ENCODE measurements around the gene TMEM91. TPM values are rescaled to one million over a fixed set of nuclear protein-coding genes. Genes with fewer than 3 reads are reported as not detected.

Gene TMEM91
- total RNA-seq, 1 donor from 2014 or later = 23.5 TPM

DNA sequence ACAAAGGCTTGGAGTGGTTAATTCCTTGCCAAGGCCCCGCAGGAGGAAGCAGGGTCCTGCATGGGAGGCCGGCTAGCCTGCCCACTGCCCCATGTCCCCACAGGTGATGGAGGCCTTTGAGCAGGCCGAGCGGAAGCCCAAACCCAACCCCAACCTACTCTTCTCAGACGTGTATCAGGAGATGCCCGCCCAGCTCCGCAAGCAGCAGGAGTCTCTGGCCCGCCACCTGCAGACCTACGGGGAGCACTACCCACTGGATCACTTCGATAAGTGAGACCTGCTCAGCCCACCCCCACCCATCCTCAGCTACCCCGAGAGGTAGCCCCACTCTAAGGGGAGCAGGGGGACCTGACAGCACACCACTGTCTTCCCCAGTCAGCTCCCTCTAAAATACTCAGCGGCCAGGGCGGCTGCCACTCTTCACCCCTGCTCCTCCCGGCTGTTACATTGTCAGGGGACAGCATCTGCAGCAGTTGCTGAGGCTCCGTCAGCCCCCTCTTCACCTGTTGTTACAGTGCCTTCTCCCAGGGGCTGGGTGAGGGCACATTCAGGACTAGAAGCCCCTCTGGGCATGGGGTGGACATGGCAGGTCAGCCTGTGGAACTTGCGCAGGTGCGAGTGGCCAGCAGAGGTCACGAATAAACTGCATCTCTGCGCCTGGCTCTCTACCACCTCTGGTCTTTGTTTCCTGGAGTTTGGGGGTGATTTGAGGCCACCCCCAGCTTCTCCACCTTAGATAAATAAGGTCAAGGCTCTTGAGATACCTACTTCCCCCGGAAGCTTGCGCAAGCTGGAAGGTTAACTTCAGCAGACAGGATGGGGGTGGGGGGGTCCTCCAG lies 48.2 kb downstream of the TMEM91 start:
- no peak for ATAC-seq
- intact Hi-C loops (cut with DNase I) = no loop called here
- no peak for DNase-seq (ENCODE audit: low spot score)

DNA sequence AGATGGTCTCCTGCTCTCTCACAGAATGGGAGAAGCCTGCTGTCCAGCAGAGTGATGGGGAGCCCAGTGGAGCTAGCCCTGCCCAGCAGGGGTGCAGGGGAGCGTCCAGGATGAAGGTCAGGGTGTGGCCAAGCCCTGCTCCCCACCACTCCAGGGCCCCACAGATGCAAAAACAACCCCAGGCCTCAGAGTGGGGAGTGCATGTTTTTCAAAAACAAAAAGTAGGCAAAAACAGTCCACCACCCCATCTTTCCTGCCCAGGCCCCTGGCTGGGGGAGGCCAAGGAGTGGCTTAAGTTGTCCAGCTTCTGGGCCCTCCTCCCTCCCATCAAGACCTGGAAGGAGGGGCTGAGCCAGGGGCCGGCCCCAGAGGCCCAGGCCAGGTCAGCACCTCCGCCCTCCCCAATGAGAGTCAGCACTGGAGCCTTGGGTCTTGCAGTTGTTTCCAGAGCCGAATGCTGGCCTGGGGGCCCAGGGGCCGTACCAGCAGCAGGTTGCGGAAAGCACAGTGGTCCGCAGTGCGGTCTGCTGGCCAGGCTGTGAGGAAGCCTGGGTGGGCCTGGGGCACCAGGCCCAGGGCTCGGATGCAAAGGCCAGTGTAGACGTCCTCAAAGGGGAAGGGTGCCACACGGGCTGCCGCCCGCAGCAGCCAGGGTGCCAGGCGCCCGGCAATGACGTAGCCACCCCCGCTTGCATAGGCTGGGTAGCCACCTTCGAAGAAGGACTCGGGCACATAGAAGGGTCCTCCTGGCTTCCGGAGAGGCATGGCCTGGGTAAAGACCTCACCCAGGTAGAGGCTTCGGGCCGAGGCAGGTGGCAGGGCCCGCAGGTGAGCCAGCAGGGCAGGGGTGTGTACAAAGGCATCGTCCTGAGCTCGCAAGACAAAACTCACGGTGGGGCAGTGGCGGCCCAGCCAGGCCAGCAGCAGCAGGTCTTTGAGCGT lies 49.1 kb downstream of the TMEM91 start:
- intact Hi-C loops (cut with DNase I) = no loop called here
- DNase-seq (ENCODE audit: low spot score) (no peak), ATAC-seq (no peak)

DNA sequence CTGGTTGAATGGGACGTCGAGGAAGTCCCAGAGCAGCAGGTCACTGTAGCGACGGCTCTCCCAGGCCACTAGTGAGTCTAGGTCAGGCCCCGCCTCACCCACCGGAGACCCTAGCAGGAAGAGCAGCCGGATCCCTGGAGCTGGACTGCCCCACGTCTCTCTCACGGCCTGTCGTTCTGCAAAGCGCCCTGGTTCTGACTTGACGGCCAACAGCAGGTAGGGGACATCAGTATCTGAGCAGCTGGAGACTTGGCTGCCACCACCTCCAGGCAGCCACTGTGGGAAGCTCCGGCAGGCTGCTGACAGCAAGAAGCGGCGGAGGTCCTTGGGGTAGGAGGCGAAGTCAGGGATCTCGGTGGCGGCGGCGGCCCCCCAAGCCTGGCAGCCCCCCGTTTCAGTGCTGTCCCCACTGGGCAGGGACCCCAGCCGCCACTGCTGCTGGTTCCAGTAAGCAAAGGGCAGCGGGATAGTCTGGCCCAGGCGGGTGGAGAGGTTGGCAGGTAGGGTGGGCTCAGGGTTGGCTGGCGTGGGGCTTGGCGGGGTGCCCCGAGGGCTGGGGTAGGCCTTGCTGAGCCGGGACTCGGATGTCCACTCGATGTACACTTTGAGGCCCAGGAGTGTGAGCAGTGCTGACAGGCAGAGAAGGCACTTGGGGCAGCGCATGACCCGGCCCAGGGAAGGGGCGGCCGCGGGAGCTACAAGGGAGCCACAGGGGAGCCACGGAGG lies 49.9 kb downstream of the TMEM91 start:
- intact Hi-C loops (cut with DNase I) = no loop called here
- DNase-seq (ENCODE audit: low spot score) (peak; percentile 68), ATAC-seq (peak; percentile 13)

DNA sequence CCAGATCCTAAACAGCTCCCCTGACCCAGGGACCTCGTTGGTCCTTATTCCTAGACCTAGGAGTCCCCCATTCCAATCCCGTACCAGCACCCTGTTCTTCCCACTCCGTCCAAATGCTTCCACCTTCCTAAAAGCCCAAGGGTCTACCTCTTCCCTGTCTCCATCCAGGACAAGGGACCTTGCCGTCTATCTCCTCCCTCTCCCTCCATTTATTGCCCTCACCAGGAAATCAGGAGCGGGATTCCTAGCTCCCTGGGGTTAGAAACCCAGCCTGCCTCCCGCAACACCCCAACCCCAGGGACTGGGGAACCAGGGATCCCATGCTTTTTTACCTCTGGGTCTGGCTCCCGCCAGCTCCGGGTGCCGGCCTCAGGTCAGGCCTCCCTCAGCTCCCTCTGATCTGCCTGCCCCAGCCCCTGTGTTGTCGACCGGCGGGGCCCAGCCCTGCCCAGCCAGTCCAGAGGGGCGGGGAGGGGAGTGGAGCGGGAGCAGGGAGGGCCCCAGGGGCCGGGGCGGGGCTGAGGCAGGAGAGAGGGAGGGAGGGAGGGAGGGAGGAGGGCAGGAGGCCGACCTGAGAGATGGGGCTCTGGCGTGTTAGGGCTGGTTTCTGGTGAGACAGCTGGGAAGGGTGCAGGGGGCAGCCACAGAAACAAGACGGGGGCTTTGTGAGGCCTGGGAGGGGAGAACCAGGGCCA lies 50.8 kb downstream of the TMEM91 start, which contains the start of gene B3GNT8:
Gene B3GNT8 (minus strand): TSS at position 423 of the 695 bp plus-strand sequence. CDS start 596 bp downstream, outside the sequence.
- intact Hi-C loops (cut with DNase I) = no loop called here
- ATAC-seq = peak; percentile 95
- DNase-seq (ENCODE audit: low spot score) = peak; percentile 90

DNA sequence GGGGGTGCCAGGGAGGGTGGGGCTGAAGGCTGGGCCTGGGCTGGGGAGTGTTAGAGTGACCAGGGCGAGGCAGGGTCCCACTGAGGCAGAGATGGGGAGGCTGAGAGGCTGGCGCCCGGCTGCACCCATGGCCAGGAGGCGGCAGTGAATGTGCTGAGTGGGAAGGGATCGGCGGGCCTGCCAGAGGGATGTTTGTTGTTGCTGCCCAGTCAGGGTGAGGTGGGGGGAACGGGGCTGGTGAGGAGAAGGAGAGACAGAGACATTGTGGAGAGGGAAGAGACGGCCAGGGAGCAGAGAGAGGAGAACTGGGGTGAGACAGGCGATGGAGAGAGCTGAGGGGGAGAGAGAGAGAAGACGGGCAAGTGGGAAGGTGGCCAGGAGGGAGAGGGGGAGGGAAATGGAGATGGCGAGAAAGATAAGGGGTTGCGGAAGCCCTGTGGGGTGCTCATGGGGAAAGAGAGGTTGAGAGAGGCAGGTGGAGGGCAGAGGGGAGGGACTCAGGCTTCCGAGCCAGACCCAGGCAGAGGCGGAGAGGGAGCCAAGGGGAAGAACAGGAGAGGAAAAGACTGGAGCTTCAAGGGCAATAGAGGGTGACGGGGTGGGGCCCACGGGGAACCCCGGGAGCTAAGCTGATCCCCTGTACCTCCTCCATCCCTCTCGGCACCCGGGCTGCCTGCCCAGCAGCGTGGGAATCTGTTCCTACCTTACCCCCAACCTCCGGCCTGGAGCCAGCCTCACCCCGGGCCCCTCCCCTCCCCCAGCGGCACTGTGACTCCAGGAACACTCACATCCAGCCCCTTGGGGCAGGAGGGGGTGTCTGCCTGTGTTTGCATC lies 51.5 kb downstream of the TMEM91 start:
- ATAC-seq (peak; percentile 67), DNase-seq (ENCODE audit: low spot score) (peak; percentile 68)
- intact Hi-C loops (cut with DNase I) = no loop called here

DNA sequence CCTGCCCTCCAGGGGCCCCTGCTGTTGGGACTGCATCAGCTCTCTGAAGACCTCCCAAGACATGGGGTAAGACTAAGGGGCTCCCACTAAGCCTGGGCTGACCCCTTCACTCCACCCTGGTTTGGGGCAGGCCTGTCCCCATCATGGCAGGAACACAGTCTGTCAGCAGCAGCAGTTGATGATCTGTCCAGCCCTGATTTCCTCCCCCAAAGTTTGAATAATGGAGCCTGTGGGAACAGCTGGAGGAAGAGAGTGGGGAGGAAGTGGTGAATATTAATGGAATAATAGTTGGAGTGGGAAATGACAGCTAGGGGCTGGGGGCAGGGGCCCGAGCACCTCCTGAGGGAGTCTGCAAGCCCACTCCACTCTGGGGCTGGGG lies 52.1 kb downstream of the TMEM91 start:
- intact Hi-C loops (cut with DNase I) = no loop called here
- ATAC-seq = no peak

DNA sequence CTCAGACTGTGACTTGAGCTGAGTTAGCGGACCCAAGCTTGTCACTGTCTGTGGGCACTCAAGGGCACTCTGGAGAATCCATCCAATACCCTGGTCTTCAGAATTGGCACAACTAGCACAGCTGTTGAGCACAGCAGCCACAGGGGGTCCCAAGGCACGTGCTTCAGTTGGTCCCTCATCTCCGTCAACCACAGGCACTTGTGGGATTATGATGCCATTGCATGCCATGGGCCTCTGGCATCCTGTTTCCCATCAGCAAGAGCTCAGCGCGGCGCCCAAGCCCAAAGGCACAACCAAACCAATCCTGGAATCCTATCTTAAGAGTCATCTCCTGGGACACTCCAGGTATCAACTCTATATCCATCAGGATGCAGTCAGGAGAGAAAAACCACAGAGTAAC lies 54.6 kb downstream of the TMEM91 start:
- no peak for ATAC-seq

More for the DNA sequence above, 52.1 kb downstream of the TMEM91 start:
- DNase-seq (ENCODE audit: low spot score) = no peak

DNA sequence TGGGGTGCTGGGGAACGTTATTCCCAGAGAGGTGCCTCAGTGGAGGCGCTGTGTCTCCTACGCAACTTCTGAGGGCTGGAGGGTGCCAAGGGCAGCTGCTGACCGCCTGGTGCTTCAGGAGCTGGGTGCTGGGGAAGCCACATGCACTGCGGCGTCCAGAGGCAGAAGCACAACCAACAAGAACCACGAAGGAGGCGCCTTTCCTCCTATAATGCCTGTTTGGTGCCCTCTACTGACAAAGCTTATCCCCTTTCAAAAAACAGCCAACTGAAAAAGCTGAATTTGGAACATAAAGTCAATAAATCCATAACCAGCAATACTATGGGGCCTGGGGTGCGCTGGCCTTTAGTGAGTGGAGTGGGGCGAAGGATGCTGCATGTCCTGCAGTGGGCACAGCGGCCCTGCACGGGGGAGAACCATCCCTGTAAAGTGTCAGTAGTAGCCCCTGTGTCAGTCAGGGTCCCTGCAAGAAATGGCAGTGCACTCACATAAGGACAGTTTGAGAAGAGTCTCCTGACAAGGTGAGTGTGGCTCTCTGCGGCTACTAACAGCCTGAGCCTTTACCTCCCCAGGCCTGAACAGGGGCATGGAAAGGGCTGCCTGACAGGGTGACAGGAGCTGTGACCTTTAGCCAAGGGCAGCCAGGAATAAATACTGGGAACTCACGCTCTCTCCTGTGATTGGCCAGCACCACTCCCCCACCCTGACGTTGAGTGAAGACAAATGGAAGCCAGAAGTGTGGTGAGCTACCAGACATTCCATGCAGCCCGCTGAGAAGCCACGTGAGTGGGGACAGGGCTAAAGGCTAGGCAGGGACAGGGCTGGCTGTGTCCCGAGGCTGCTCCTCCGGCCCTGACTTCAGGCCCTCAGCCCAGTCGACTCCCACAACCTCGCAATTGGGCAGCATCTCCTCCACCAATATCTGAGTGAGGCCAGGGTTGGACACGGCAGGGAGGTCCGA lies 55.4 kb downstream of the TMEM91 start:
- intact Hi-C loops (cut with DNase I) = no loop called here
- no peak for DNase-seq (ENCODE audit: low spot score)
- ATAC-seq = no peak

More for the DNA sequence above, 54.6 kb downstream of the TMEM91 start:
- intact Hi-C loops (cut with DNase I) = no loop called here
- no peak for DNase-seq (ENCODE audit: low spot score)

DNA sequence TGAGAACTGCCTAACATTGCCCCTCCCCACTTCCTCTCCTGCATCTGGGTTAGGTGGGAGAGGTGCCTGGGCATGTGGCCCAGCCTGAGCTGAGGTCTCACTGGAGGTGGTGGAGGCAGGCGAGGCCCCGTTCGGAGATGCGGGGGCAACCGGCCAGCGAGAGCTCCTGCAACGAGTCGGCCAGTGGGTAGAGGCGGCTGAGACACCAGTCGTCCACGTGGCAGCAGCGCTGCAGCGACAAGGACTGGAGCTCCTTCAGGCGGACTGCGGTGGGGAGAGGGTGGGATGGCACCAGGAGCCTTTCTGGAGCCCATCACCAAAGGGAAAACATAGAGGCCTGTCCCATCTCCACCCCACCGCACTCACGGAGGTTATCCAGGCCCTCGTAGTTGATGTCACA lies 56.8 kb downstream of the TMEM91 start:
- intact Hi-C loops (cut with DNase I) = no loop called here
- no peak for ATAC-seq
- no peak for DNase-seq (ENCODE audit: low spot score)

Other genes with a start within 250 kb of the TMEM91 start
- gene CYP2S1, start 183.3 kb upstream of the TMEM91 start, total RNA-seq = 1.1 TPM
- gene AXL, start 157.3 kb upstream of the TMEM91 start, total RNA-seq = 65.8 TPM
- 161 TPM for gene HNRNPUL1, start 112.2 kb upstream of the TMEM91 start, total RNA-seq
- 29.8 TPM for gene CCDC97, start 66.4 kb upstream of the TMEM91 start, total RNA-seq
- gene TGFB1, start 22.6 kb upstream of the TMEM91 start, total RNA-seq = 33.7 TPM
- gene B9D2, start 12.4 kb upstream of the TMEM91 start, total RNA-seq = 4.1 TPM
- gene EXOSC5, start 20.8 kb downstream of the TMEM91 start, total RNA-seq = 12.0 TPM
- gene BCKDHA, start 21.3 kb downstream of the TMEM91 start, total RNA-seq = 24.2 TPM
- gene B3GNT8, start 50.8 kb downstream of the TMEM91 start, total RNA-seq = 6.1 TPM
- gene DMAC2, start 63.4 kb downstream of the TMEM91 start, total RNA-seq = 33.9 TPM
- gene ERICH4, start 66.6 kb downstream of the TMEM91 start, total RNA-seq = not detected
- 2.5 TPM for gene CEACAM21, start 199.6 kb downstream of the TMEM91 start, total RNA-seq

All from sciatic nerve (tissue), 2 donors.